CD8-positive, alpha-beta memory T cell (primary cell): ENCODE results near the gene ENDOD1. TPM values are rescaled to one million over a fixed set of nuclear protein-coding genes. Genes with fewer than 3 reads are reported as not detected.

Experiments
- CTCF ChIA-PET: fragments of 350-600 bp; sonication (Branson Sonifier 250); formaldehyde crosslinking; loops from one replicate; lab custom pipeline; 2021; ENCODE audit warnings: antibody characterized with exemption; lab: Charles Lee
- POLR2A ChIA-PET: fragments of 350-600 bp; sonication (Branson Sonifier 250); formaldehyde crosslinking; loops from one replicate; lab custom pipeline; 2021; ENCODE audit warnings: antibody characterized with exemption; lab: Charles Lee
- DNase-seq, 5 donors: peaks; one replicate each; pipeline versions ENCODE4 v3.0.0 to v3.0.0-alpha.2; 2020 to 2022; ENCODE audit warnings: mixed read lengths in 1 of 5
- H3K27ac ChIP-seq: one replicate; pipeline ENCODE4 v1.7.0; 2013; ENCODE audit warnings: low read depth, mild to moderate bottlenecking, low read length, moderate library complexity
- H3K27me3 ChIP-seq: 2 replicates; pipeline ENCODE4 v1.7.0; 2013; ENCODE audit warnings: low read length, mild to moderate bottlenecking; ENCODE audit not compliant: insufficient read depth, poor library complexity, severe bottlenecking
- H3K36me3 ChIP-seq: 2 replicates; pipeline ENCODE4 v1.7.0; 2013; ENCODE audit warnings: mild to moderate bottlenecking, low read length, moderate library complexity; ENCODE audit not compliant: insufficient read depth
- H3K4me1 ChIP-seq: 2 replicates; pipeline ENCODE4 v1.7.0; 2013; ENCODE audit warnings: mild to moderate bottlenecking, low read length, moderate library complexity; ENCODE audit not compliant: insufficient read depth
- H3K4me3 ChIP-seq: 2 replicates; pipeline ENCODE4 v1.7.0; 2013; ENCODE audit warnings: mild to moderate bottlenecking, low read length
- H3K9me3 ChIP-seq: 2 replicates; pipeline ENCODE4 v1.7.0; 2013; ENCODE audit warnings: mild to moderate bottlenecking, low read length
- H3K27ac Mint-ChIP-seq, 8 donors: one replicate each; pipeline ENCODE4 v1.8.0; 2020 to 2021; ENCODE audit warnings: mixed read lengths in 8 of 8, mild to moderate bottlenecking in 6 of 8, inconsistent platforms in 3 of 8, moderate library complexity in 3 of 8
- H3K27me3 Mint-ChIP-seq, 2 donors: one replicate each; pipeline ENCODE4 v1.8.0; 2020 to 2021; ENCODE audit warnings: mixed read lengths in 2 of 2, mild to moderate bottlenecking in 1 of 2, moderate library complexity in 1 of 2
- H3K36me3 Mint-ChIP-seq, 3 donors: one replicate each; pipeline ENCODE4 v1.8.0; 2020 to 2021; ENCODE audit warnings: mixed read lengths in 3 of 3, inconsistent platforms in 1 of 3, mild to moderate bottlenecking in 1 of 3
- H3K4me1 Mint-ChIP-seq, 3 donors: one replicate each; pipeline ENCODE4 v1.8.0; 2020 to 2021; ENCODE audit warnings: mixed read lengths in 3 of 3, inconsistent platforms in 1 of 3, mild to moderate bottlenecking in 1 of 3
- H3K4me3 Mint-ChIP-seq, 7 donors: one replicate each; pipeline ENCODE4 v1.8.0; 2020 to 2021; ENCODE audit warnings: mixed read lengths in 7 of 7, mild to moderate bottlenecking in 6 of 7, moderate library complexity in 4 of 7, inconsistent platforms in 2 of 7
- H3K9me3 Mint-ChIP-seq, 5 donors: one replicate each; pipeline ENCODE4 v1.8.0; 2020 to 2022; ENCODE audit warnings: mixed read lengths in 5 of 5, mild to moderate bottlenecking in 3 of 5, moderate library complexity in 2 of 5, inconsistent platforms in 1 of 5
- polyA plus RNA-seq: library from polyadenylated mRNA; unstranded; fragments of 300-500 nt; fragmentation: Illumina TruSeq; gene quantifications from one replicate; pipeline ENCODE4 v1.2.3, GENCODE V29; 2021
- total RNA-seq, 2 experiments: library from RNA; stranded (reverse); gene quantifications; one replicate each; pipeline ENCODE4 v1.2.3, GENCODE V29; 2021

ENDOD1 gene
- total and polyA plus RNA-seq, 3 experiments from 2014 or later: 11.1 to 30.1 (median 29.6) TPM

DNA sequence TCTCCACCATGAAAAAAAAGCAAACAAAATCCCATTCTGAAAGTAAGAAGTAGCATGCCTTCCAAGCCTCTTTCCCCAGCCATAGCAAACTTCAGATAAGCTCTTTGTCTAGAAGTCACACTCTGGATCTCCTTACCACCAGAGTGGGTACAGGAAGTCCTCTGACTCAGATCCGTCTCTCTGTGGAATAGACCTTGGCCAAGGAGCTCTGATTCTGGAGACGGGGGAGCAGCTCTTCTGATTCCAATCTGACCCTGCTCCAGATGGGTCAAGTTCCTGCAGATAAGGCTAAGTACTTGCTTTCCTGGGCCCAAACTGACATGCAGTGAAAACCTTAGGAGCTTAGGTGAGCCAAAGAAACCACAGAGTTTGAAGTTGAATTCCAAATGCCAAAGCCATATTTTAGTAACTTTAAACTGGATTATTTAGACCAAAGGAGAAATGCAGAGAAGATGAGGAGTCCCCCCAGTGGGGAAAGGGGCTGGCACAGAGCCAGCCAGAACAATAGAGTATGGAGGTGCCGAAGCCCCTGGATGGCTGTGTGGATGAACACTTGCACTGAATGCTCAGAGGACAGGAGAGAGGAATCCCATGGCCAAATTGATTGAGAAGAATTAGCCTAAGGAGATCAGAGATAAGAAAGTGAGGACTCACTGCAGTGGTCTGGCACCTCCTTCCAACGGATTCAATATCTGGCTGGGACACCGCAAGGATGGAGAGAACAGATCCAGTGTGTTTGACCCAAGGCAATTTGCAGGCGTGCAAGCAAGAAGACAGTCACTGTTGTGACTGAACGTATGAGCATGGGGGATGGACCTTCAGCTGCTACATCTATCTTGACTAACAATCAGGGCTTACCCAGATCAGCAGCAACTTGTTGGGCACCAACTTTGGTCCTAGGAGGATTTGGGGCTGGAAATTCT is 54.9 kb downstream of the ENDOD1 start:
- Mint-ChIP-seq H3K4me1 (no peaks in the 10 kb centered on the region), H3K27me3 (peaks cover 12 to 36% of the 10 kb centered on the region in 2 donors), H3K27ac (no peak overlapping the region), H3K4me3 (no peak overlapping the region), H3K36me3 (no peaks in the 10 kb centered on the region), H3K9me3 (peaks cover 0 to 1% (median 0%) of the 10 kb centered on the region in 5 donors)
- no peak overlapping the region for H3K27ac ChIP-seq
- H3K27me3 ChIP-seq: no peaks in the 10 kb centered on the region
- H3K36me3 ChIP-seq: no peaks in the 10 kb centered on the region
- CTCF ChIA-PET: interaction anchor here (1.1 to 1.8 kb wide), 2 partner anchors 561 to 589 kb away, joined by 5 to 6 read pairs; no protein-coding TSS in a partner anchor
- H3K9me3 ChIP-seq: no peaks in the 10 kb centered on the region
- POLR2A ChIA-PET: no interaction called here
- H3K4me1 ChIP-seq: no peaks in the 10 kb centered on the region
- no peak for DNase-seq
- no peak overlapping the region for H3K4me3 ChIP-seq

DNA sequence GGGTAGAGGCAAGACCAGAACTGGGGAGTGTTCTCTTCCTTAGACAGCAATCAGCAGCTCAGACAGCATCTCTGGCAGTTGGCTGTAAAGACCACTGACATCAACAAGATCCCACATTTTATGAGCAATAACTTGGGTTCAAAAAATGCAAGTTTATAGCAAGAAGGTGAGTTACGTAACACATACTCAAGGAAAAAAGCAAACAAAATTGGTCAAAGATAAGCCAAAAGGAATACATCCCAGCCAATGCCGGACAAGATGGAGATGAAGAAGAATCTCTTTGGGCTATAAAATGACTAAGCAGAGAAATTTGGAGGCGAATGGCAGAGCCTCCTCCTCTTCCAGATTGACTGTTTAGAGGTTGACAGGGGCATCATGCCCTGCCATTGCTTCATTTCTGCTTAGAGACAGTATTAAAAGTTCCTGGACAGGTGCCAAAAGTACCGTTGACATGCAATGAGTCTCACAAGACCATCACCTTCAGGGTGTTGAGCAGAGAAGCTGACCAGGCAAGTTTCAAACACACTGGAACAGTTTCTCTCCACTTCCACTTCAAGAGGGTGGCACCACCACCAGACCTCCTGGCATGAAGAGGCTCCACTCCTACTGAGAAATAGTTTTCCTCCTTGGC is 55.9 kb downstream of the ENDOD1 start:
- DNase-seq: no peak
- H3K27ac ChIP-seq: no peak overlapping the region
- Mint-ChIP-seq H3K27me3 (peaks cover 12 to 36% of the 10 kb centered on the region in 2 donors), H3K27ac (no peak overlapping the region), H3K4me1 (peaks cover 0 to 5% (median 0%) of the 10 kb centered on the region in 3 donors), H3K36me3 (no peaks in the 10 kb centered on the region), H3K4me3 (no peak overlapping the region), H3K9me3 (peaks cover 0 to 1% (median 0%) of the 10 kb centered on the region in 5 donors)
- H3K36me3 ChIP-seq: no peaks in the 10 kb centered on the region
- POLR2A ChIA-PET: interaction anchor here (0.7 kb wide), 1 partner anchor 76 kb away, joined by 3 read pairs; no protein-coding TSS in a partner anchor
- H3K9me3 ChIP-seq: no peaks in the 10 kb centered on the region
- H3K27me3 ChIP-seq: no peaks in the 10 kb centered on the region
- CTCF ChIA-PET: interaction anchor here (1.0 to 1.8 kb wide), 3 partner anchors 560 to 588 kb away, joined by 3 to 6 read pairs (median 5); no protein-coding TSS in a partner anchor
- no peaks in the 10 kb centered on the region for H3K4me1 ChIP-seq
- no peak overlapping the region for H3K4me3 ChIP-seq

DNA sequence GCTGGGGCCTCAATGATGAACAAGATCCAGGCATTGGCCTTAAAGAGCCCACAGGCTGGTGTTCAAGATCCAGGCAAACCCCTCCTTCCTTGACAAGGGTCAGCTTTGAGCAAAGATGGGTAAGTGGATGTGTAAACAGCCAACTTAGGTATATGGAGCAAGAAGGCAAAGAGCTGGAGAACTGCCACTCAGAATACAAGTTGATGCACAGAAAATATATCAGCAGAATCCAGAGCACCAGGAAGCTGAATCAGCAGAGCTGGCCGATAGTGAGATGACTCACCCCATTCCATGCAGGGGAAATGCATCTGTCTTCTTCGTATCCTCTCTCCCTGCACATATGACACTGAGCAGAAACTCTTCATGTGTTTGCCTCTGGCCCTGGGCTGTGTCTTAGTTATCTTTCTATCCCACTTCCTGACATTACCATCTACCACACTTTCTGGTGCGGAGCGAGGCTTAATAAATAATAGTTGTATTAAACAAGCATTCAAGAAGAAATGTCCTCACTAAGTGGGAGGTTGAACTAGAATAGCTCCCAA is 57.8 kb downstream of the ENDOD1 start:
- H3K4me3 ChIP-seq: no peak overlapping the region
- H3K27me3 ChIP-seq: no peaks in the 10 kb centered on the region
- Mint-ChIP-seq H3K4me3 (no peak overlapping the region), H3K27ac (no peak overlapping the region), H3K36me3 (peaks cover 0 to 3% (median 0%) of the 10 kb centered on the region in 3 donors), H3K9me3 (peaks cover 0 to 1% (median 0%) of the 10 kb centered on the region in 5 donors), H3K27me3 (peaks cover 12 to 33% of the 10 kb centered on the region in 2 donors), H3K4me1 (peaks cover 8 to 18% (median 12%) of the 10 kb centered on the region in 3 donors)
- no peaks in the 10 kb centered on the region for H3K36me3 ChIP-seq
- peaks cover 7% of the 10 kb centered on the region for H3K4me1 ChIP-seq
- ChIA-PET CTCF (interaction anchor here (1.1 to 14.5 kb wide), 6 partner anchors 9 to 554 kb away, joined by 3 to 335 read pairs (median 6); partner anchors contain the start of gene SRSF8), POLR2A (interaction anchor here (0.8 kb wide), 1 partner anchor 81 kb away, joined by 5 read pairs; the partner anchor contains the start of gene SRSF8)
- H3K9me3 ChIP-seq: no peaks in the 10 kb centered on the region
- H3K27ac ChIP-seq: peak overlapping the region; percentile 35
- no peak for DNase-seq

DNA sequence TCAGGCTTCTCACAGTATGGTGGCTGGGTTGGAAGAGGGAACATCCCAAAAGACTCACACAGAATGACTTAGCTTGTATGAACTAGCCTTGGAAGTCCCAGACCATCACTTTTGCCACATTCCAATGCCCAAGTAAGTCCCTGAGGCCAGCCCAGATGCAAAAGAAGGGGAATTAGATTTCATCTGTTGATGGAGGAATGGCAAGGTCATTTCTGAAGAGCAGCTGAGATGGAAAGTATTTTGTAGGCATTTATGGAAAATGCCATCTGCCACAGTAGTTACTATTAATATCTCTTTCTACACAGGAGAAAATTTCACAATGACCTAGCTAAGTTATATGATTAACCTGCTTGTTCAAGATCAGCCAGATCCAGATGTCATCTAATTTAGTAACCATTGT is 58.8 kb downstream of the ENDOD1 start:
- no peak overlapping the region for H3K27ac Mint-ChIP-seq
- H3K4me3 Mint-ChIP-seq: peak overlapping the region in 2 of 7 donors; percentile 28 to 33
- peaks cover 17 to 27% (median 21%) of the 10 kb centered on the region in 3 donors for H3K4me1 Mint-ChIP-seq
- no peak overlapping the region for H3K27ac ChIP-seq
- ChIA-PET POLR2A (interaction anchor here (1.1 kb wide), 1 partner anchor 80 kb away, joined by 3 read pairs; no protein-coding TSS in a partner anchor), CTCF (interaction anchor here (1.1 to 14.5 kb wide), 3 partner anchors 9 to 553 kb away, joined by 3 to 335 read pairs (median 4); no protein-coding TSS in a partner anchor)
- H3K9me3 Mint-ChIP-seq: peaks cover 0 to 1% (median 0%) of the 10 kb centered on the region in 5 donors
- peaks cover 13% of the 10 kb centered on the region for H3K4me1 ChIP-seq
- no peak overlapping the region for H3K4me3 ChIP-seq
- no peaks in the 10 kb centered on the region for H3K27me3 ChIP-seq
- no peaks in the 10 kb centered on the region for H3K9me3 ChIP-seq
- no peaks in the 10 kb centered on the region for H3K36me3 ChIP-seq
- DNase-seq: no peak
- peaks cover 9 to 26% of the 10 kb centered on the region in 2 donors for H3K27me3 Mint-ChIP-seq
- peaks cover 0 to 6% (median 0%) of the 10 kb centered on the region in 3 donors for H3K36me3 Mint-ChIP-seq

DNA sequence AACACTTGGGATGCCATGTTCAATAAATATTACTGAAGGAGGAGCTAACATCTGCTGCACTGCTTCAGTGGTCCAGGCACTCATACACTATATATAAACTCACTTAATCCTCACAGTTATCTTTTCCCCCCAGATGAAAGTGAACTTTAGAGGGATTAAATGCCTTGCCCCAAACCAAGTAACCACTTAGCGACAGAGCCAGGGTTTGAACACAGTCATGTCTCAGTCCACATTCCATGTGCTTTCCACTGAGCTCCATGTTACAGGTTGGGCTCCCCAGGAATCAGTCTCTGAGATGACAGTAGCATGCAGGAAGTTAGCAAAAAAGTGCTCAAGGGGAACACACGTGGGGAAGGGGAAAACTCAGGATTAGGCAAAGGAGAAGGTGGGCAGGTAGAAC is 59.3 kb downstream of the ENDOD1 start:
- Histone ChIP-seq H3K4me3 (no peak overlapping the region), H3K27ac (no peak overlapping the region), H3K4me1 (peaks cover 19% of the 10 kb centered on the region), H3K27me3 (no peaks in the 10 kb centered on the region), H3K36me3 (no peaks in the 10 kb centered on the region), H3K9me3 (no peaks in the 10 kb centered on the region)
- Mint-ChIP-seq H3K4me3 (peak overlapping the region in 3 of 7 donors; percentile 3 to 93 (median 18)), H3K27me3 (peaks cover 9 to 21% of the 10 kb centered on the region in 2 donors), H3K9me3 (peaks cover 0 to 1% (median 0%) of the 10 kb centered on the region in 5 donors), H3K27ac (peak overlapping the region in 1 of 8 donors; percentile 51), H3K4me1 (peaks cover 23 to 33% (median 27%) of the 10 kb centered on the region in 3 donors), H3K36me3 (peaks cover 0 to 6% (median 0%) of the 10 kb centered on the region in 3 donors)
- ChIA-PET POLR2A (interaction anchor here (1.1 kb wide), 1 partner anchor 81 kb away, joined by 3 read pairs; no protein-coding TSS in a partner anchor), CTCF (interaction anchor here (1.3 to 14.5 kb wide), 2 partner anchors 12 to 553 kb away, joined by 3 to 335 read pairs; no protein-coding TSS in a partner anchor)
- DNase-seq: no peak

DNA sequence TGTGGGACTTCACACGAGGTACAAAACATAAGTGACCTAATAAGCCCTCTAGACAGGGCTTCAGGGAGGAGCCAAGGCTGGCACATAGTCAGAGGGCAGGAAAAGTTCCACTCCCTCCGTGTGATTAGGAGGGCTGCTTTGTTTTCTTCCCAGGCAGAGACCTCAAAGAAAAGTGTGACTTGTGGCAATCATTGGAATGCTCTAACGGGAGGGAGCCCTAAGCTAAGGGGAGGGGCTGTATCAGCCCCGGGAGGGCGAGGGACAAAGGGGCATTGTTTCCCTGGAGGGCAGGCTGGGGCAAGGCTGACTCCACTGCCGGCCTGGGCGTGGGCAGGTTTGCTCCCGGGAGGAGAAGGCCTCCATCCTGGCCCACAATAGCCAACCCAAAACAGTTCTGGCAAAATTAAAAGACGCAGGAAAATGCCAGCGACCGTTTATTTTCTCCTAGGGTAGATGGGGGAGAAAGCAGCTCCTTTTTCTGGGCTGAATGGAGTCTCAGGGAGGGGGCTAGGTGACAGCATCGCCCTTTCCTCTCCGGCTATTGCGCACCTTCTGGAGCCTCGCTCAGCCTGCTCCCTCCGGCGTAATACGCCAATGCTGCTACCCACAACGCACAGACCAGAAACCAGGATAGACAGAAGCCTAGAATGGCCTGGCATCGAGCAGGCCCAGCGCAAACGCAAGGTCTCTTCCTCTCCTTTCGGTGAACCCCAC is 60.2 kb downstream of the ENDOD1 start:
- Histone ChIP-seq H3K9me3 (no peaks in the 10 kb centered on the region), H3K4me1 (peaks cover 26% of the 10 kb centered on the region), H3K27me3 (no peaks in the 10 kb centered on the region), H3K27ac (no peak overlapping the region), H3K4me3 (peak overlapping the region; percentile 68), H3K36me3 (no peaks in the 10 kb centered on the region)
- peak in 1 of 5 donors; percentile 16 for DNase-seq
- peak overlapping the region; percentile 86 to 95 (median 93) for H3K4me3 Mint-ChIP-seq
- H3K27ac Mint-ChIP-seq: peak overlapping the region in 6 of 8 donors; percentile 1 to 90 (median 53)
- H3K4me1 Mint-ChIP-seq: peaks cover 29 to 40% (median 34%) of the 10 kb centered on the region in 3 donors
- H3K9me3 Mint-ChIP-seq: peaks cover 0 to 1% (median 0%) of the 10 kb centered on the region in 5 donors
- CTCF ChIA-PET: interaction anchor here (1.1 to 14.5 kb wide), 4 partner anchors 13 to 552 kb away, joined by 4 to 335 read pairs (median 35); partner anchors contain the start of genes ENDOD1 and SRSF8
- POLR2A ChIA-PET: interaction anchor here (1.1 to 3.7 kb wide), 3 partner anchors 61 to 640 kb away, joined by 13 to 25 read pairs (median 15); partner anchors contain the start of genes CEP57, ENDOD1 and FAM76B
- H3K27me3 Mint-ChIP-seq: peaks cover 6 to 14% of the 10 kb centered on the region in 2 donors
- peaks cover 0 to 6% (median 0%) of the 10 kb centered on the region in 3 donors for H3K36me3 Mint-ChIP-seq
